Upper lobe of left lung (tissue), 6 donors: ENCODE data around the gene KLHL40. TPM values are rescaled to one million over a fixed set of nuclear protein-coding genes. Genes with fewer than 3 reads are reported as not detected.

Source experiments
- ATAC-seq, 2 donors: fragments of 200-7000 bp; cut with Tn5 transposase; one replicate each; pipeline ENCODE4 v1.9.1; 2022; ENCODE audit warnings: mild to moderate bottlenecking in 2 of 2, moderate library complexity in 2 of 2; ENCODE audit not compliant: low FRiP score in 2 of 2
- DNase-seq, 2 donors: peaks; one replicate each; pipeline ENCODE4 v3.0.0-alpha.2; 2019 to 2020
- H3K27ac ChIP-seq, 4 donors: fragments of 200-600 bp; sonication (generic); one replicate each; pipeline ENCODE4 v1.5.1; 2016 to 2019
- H3K27me3 ChIP-seq, 4 donors: fragments of 200-600 bp; sonication (generic); one replicate each; pipeline ENCODE4 v1.5.1; 2017 to 2019
- H3K36me3 ChIP-seq, 4 donors: fragments of 200-600 bp; sonication (generic); one replicate each; pipeline ENCODE4 v1.5.1; 2016 to 2019
- H3K4me1 ChIP-seq, 4 donors: fragments of 200-600 bp; sonication (generic); one replicate each; pipeline ENCODE4 v1.5.1; 2018 to 2019
- H3K4me3 ChIP-seq, 4 donors: fragments of 200-600 bp; sonication (generic); one replicate each; pipeline ENCODE4 v1.5.1; 2017 to 2019; ENCODE audit warnings: mild to moderate bottlenecking in 2 of 4, moderate library complexity in 1 of 4
- H3K9me3 ChIP-seq, 4 donors: fragments of 200-600 bp; sonication (generic); one replicate each; pipeline ENCODE4 v1.5.1; 2018 to 2019
- CTCF ChIP-seq, 6 experiments: fragments of 450-650 bp in 4 of 6; fragments of 200-600 bp in 2 of 6; sonication (generic) in 2 of 6; IDR thresholded peaks; one replicate each; pipeline ENCODE4 v1.5.1; 2016 to 2019; ENCODE audit warnings: antibody characterized with exemption in 6 of 6
- EP300 ChIP-seq, 4 donors: sonication (generic); formaldehyde crosslinking; IDR thresholded peaks; one replicate each; pipeline ENCODE4 v1.5.1; 2017; ENCODE audit warnings: antibody characterized with exemption in 4 of 4, control low read depth in 2 of 4
- POLR2A ChIP-seq, 4 donors: fragments of 450-650 bp; IDR thresholded peaks; one replicate each; pipeline ENCODE4 v1.5.1; 2016 to 2017; ENCODE audit warnings: antibody characterized with exemption in 4 of 4, mild to moderate bottlenecking in 2 of 4
- POLR2AphosphoS5 ChIP-seq, 2 donors: sonication (generic); formaldehyde crosslinking; IDR thresholded peaks; one replicate each; pipeline ENCODE4 v1.5.1; 2017; ENCODE audit warnings: antibody characterized with exemption in 2 of 2
- WGBS, 2 donors: methylation state at CpG; one replicate each; pipeline ENCODE4 v1.1.5; 2017 to 2018; 5-methylcytosine and 5-hydroxymethylcytosine counted together
- total RNA-seq, 6 donors: library from RNA; depleted of rRNA in 4 of 6; stranded (reverse); fragments of >200 nt in 4 of 6; gene quantifications; one replicate each; pipeline versions ENCODE4 v1.1.0 to v1.2.1, GENCODE V29; 2016 to 2021
- donor health status: DM: no; HTN: no; CAD: no; lungs with moderate emphysema.
- donor health status: DM: no; HTN: yes; CAD: no; lungs with severe emphysema.

The KLHL40 gene
- total RNA-seq, 6 donors from 2014 or later, result not detected

- WGBS, 2 donors, result 69 to 71% methylated on average over 9 to 19 of the region's 21 CpGs
- H3K9me3 ChIP-seq, result no peaks in the 10 kb centered on the region
- ATAC-seq, result no peak
- DNase-seq, result peak; percentile 9 to 66
- H3K27ac ChIP-seq, result no peak within 1 kb of the TSS
- no peak within 1 kb of the TSS for H3K4me3 ChIP-seq
- H3K36me3 ChIP-seq, result no peaks in the 10 kb centered on the region
- H3K27me3 ChIP-seq, result no peaks in the 10 kb centered on the region
- TF ChIP-seq POLR2AphosphoS5 (IDR thresholded peaks at IDR 0.05) (no peak), CTCF (IDR thresholded peaks at IDR 0.05) (no peak), POLR2A (IDR thresholded peaks at IDR 0.05) (no peak), EP300 (IDR thresholded peaks at IDR 0.05) (no peak)
- H3K4me1 ChIP-seq, result peaks cover 0 to 7% (median 3%) of the 10 kb centered on the region in 4 donors
These were observed 17.0 kb downstream of the KLHL40 start, which contains the start of gene HHATL for GRCh38 chr3:42702066-42702951. Gene HHATL, minus strand, starts transcription at chr3:42702798. Its CDS starts 1,972 bp downstream, at chr3:42700826.

GRCh38 chr3:42702982-42703694 is 17.8 kb downstream of the KLHL40 start:
- 63 to 90% methylated on average over 2 to 6 of the region's 6 CpGs for WGBS, 2 donors
- peaks cover 0 to 7% (median 3%) of the 10 kb centered on the region in 4 donors for H3K4me1 ChIP-seq
- no peak for TF ChIP-seq EP300 (IDR thresholded peaks at IDR 0.05)
- no peaks in the 10 kb centered on the region for H3K36me3 ChIP-seq
- ATAC-seq (no peak), DNase-seq (peak in 1 of 2 donors; percentile 10)
- no peak overlapping the region for H3K27ac ChIP-seq
- no peak overlapping the region for H3K4me3 ChIP-seq
- H3K27me3 ChIP-seq, result no peaks in the 10 kb centered on the region
- no peaks in the 10 kb centered on the region for H3K9me3 ChIP-seq

- no peak for ATAC-seq
- TF ChIP-seq EP300 (IDR thresholded peaks at IDR 0.05) (no peak), CTCF (IDR thresholded peaks at IDR 0.05) (no peak), POLR2A (IDR thresholded peaks at IDR 0.05) (no peak), POLR2AphosphoS5 (IDR thresholded peaks at IDR 0.05) (no peak)
- Histone ChIP-seq H3K4me1 (peaks cover 0 to 6% (median 2%) of the 10 kb centered on the region in 4 donors), H3K27ac (no peak overlapping the region), H3K27me3 (no peaks in the 10 kb centered on the region), H3K36me3 (no peaks in the 10 kb centered on the region), H3K9me3 (no peaks in the 10 kb centered on the region), H3K4me3 (no peak overlapping the region)
- DNase-seq, result peak in 1 of 2 donors; percentile 3
- WGBS, 2 donors, result 77% methylated on average over 5 of the region's 5 CpGs; no CpG with 5 or more reads in 1 of the 2 donors
These were observed 18.3 kb downstream of the KLHL40 start for GRCh38 chr3:42703695-42704025.

GRCh38 chr3:42704136-42704841 is 19.0 kb downstream of the KLHL40 start:
- no peaks in the 10 kb centered on the region for H3K9me3 ChIP-seq
- TF ChIP-seq POLR2AphosphoS5 (IDR thresholded peaks at IDR 0.05), result no peak
- no peak for TF ChIP-seq POLR2A (IDR thresholded peaks at IDR 0.05)
- no peak for TF ChIP-seq EP300 (IDR thresholded peaks at IDR 0.05)
- no peak for TF ChIP-seq CTCF (IDR thresholded peaks at IDR 0.05)
- H3K27ac ChIP-seq, result no peak overlapping the region
- DNase-seq (no peak), ATAC-seq (no peak)
- H3K36me3 ChIP-seq, result no peaks in the 10 kb centered on the region
- H3K4me1 ChIP-seq, result peaks cover 0 to 6% (median 0%) of the 10 kb centered on the region in 4 donors
- H3K4me3 ChIP-seq, result no peak overlapping the region
- no peaks in the 10 kb centered on the region for H3K27me3 ChIP-seq
- 84 to 88% methylated on average over 7 to 8 of the region's 8 CpGs for WGBS, 2 donors
